Spleen (tissue), 11 donors: Measurements from ENCODE around the gene PICK1. TPM values are rescaled to one million over a fixed set of nuclear protein-coding genes. Genes with fewer than 3 reads are reported as not detected.

Experiments
- DNase-seq: peaks from one replicate; pipeline ENCODE4 v3.0.0-alpha.2; 2020
- H3K27ac ChIP-seq, 8 donors: fragments of 200-600 bp; sonication (generic) in 7 of 8; 1 replicate in 4 of 8; 2 replicates in 4 of 8; pipeline versions ENCODE4 v1.5.0 to v1.8.0; 2016 to 2021; ENCODE audit warnings: inconsistent platforms in 4 of 8, mild to moderate bottlenecking in 4 of 8, moderate library complexity in 1 of 8
- H3K27me3 ChIP-seq, 7 donors: fragments of 200-600 bp; sonication (generic) in 6 of 7; replicated peaks in 1 of 7; 1 replicate in 4 of 7; 2 replicates in 3 of 7; pipeline versions ENCODE4 v1.5.0 to v1.8.0; 2016 to 2021; ENCODE audit warnings: inconsistent platforms in 3 of 7, mild to moderate bottlenecking in 1 of 7
- H3K36me3 ChIP-seq, 6 donors: fragments of 200-600 bp; sonication (generic) in 5 of 6; 1 replicate in 4 of 6; 2 replicates in 2 of 6; pipeline versions ENCODE4 v1.5.0 to v1.8.0; 2016 to 2021; ENCODE audit warnings: inconsistent platforms in 2 of 6
- H3K4me1 ChIP-seq, 6 donors: fragments of 200-600 bp; sonication (generic) in 5 of 6; 1 replicate in 3 of 6; 2 replicates in 3 of 6; pipeline versions ENCODE4 v1.5.0 to v1.8.0; 2016 to 2021; ENCODE audit warnings: inconsistent platforms in 3 of 6
- H3K4me3 ChIP-seq, 8 donors: fragments of 200-600 bp; sonication (generic) in 7 of 8; 1 replicate in 4 of 8; 2 replicates in 4 of 8; pipeline versions ENCODE4 v1.5.0 to v1.8.0; 2016 to 2021; ENCODE audit warnings: inconsistent platforms in 4 of 8, mild to moderate bottlenecking in 4 of 8, moderate library complexity in 2 of 8
- H3K9me3 ChIP-seq, 8 donors: fragments of 200-600 bp; sonication (generic) in 7 of 8; 1 replicate in 4 of 8; 2 replicates in 4 of 8; pipeline versions ENCODE4 v1.5.0 to v1.8.0; 2016 to 2021; ENCODE audit warnings: inconsistent platforms in 4 of 8
- POLR2A ChIP-seq, 3 donors: fragments of 450-650 bp; IDR thresholded peaks; one replicate each; pipeline ENCODE4 v1.5.1; 2017; ENCODE audit warnings: antibody characterized with exemption in 3 of 3, mild to moderate bottlenecking in 1 of 3
- POLR2AphosphoS5 ChIP-seq, 3 donors: sonication (generic); formaldehyde crosslinking; IDR thresholded peaks; one replicate each; pipeline ENCODE4 v1.5.1; 2017; ENCODE audit warnings: antibody characterized with exemption in 3 of 3
- WGBS, 5 donors: extraction: QIAGEN DNeasy Blood & Tissue Kit in 3 of 5; methylation state at CpG; one replicate each; pipeline versions ENCODE4 v1.1.5 to v1.1.7; 2013 to 2018; 5-methylcytosine and 5-hydroxymethylcytosine counted together
- intact Hi-C: fragments of 100-400 bp; cut with DNase I; formaldehyde crosslinking; loops from one replicate; pipeline ENCODE4 v1.15.0; 2023; ENCODE audit warnings: low total_unique reads
- polyA plus RNA-seq, 3 donors: library from polyadenylated mRNA; stranded (reverse); fragments of 200-250 nt; gene quantifications; one replicate each; pipeline ENCODE4 v1.2.1, GENCODE V29; 2013
- total RNA-seq, 7 donors: library from RNA; depleted of rRNA in 3 of 7; stranded (reverse); fragments of >200 nt in 3 of 7; fragmentation: NEBNext Ultra II Directional in 4 of 7; extraction: Animal tissue kit (Norgen Biotek cat#: 25700) in 4 of 7; gene quantifications; one replicate each; pipeline versions ENCODE4 v1.1.0 to v1.2.1, GENCODE V29; 2016 to 2021
- TF ChIP-seq, protein P1 (sequence below), 11 experiments: fragments of 200-600 bp in 7 of 11; fragments of 450-650 bp in 4 of 11; sonication (generic) in 4 of 11; IDR thresholded peaks in 8 of 11; conservative IDR thresholded peaks in 3 of 11; 1 replicate in 7 of 11; 2 replicates in 4 of 11; pipeline versions ENCODE4 v1.4.0 to v1.8.0; 2016 to 2021; ENCODE audit warnings: antibody characterized with exemption in 11 of 11, inconsistent platforms in 4 of 11, mild to moderate bottlenecking in 1 of 11
- donor health status: healthy with polysubstance abuse.
- donor health status: DM: no; HTN: no; CAD: no; lungs with moderate emphysema.
- donor health status: DM: no; HTN: no; CAD: no.
- donor health status: Bipolar disorder and iron deficiency.
- donor health status: healthy.
- donor health status: DM: no; HTN: no; CAD: no.
- donor health status: DM: yes; HTN: yes; CAD: no.

Gene PICK1
- total and polyA plus RNA-seq, 10 donors, result 14.9 to 34.2 (median 28.4) TPM

DNA sequence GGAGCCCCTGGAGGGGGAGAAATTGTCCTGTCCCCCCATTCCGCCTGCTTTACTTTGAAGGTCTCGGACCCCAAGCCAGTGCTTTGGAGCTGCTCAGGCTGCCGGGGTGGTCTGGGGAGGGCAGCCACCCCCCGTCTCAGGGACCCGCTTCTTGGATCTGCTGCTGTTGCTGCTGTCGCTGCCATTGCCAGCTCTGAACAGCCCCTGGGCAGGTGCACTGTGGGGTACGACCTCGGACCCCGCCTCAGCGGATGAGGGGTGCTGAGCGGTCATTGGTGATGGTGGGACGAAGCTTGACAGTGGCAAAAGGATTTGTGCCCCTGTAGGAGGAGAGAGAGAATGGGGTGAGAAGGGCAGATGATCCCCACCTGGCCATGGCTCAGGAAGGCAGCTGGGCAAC is 27.9 kb downstream of the PICK1 start:
- DNase-seq, result no peak
- no peaks in the 10 kb centered on the region for H3K9me3 ChIP-seq
- WGBS, 5 donors, result 90 to 96% (median 95%) methylated on average over 12 of the region's 12 CpGs
- H3K4me3 ChIP-seq, result no peak overlapping the region
- H3K4me1 ChIP-seq, result peaks cover 11 to 44% (median 31%) of the 10 kb centered on the region in 6 donors
- H3K36me3 ChIP-seq, result peaks cover 0 to 9% (median 0%) of the 10 kb centered on the region in 6 donors
- H3K27me3 ChIP-seq, result peaks cover 3 to 67% (median 44%) of the 10 kb centered on the region in 7 donors
- TF ChIP-seq POLR2A (IDR thresholded peaks at IDR 0.05) (no peak), POLR2AphosphoS5 (IDR thresholded peaks at IDR 0.05) (no peak)
- TF ChIP-seq, protein P1, sequence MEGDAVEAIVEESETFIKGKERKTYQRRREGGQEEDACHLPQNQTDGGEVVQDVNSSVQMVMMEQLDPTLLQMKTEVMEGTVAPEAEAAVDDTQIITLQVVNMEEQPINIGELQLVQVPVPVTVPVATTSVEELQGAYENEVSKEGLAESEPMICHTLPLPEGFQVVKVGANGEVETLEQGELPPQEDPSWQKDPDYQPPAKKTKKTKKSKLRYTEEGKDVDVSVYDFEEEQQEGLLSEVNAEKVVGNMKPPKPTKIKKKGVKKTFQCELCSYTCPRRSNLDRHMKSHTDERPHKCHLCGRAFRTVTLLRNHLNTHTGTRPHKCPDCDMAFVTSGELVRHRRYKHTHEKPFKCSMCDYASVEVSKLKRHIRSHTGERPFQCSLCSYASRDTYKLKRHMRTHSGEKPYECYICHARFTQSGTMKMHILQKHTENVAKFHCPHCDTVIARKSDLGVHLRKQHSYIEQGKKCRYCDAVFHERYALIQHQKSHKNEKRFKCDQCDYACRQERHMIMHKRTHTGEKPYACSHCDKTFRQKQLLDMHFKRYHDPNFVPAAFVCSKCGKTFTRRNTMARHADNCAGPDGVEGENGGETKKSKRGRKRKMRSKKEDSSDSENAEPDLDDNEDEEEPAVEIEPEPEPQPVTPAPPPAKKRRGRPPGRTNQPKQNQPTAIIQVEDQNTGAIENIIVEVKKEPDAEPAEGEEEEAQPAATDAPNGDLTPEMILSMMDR (IDR thresholded peaks at IDR 0.05 in 8 of 11, conservative IDR thresholded peaks at IDR 0.05 in 3 of 11), result no peak
- no peak overlapping the region for H3K27ac ChIP-seq
- intact Hi-C loops, result no loop called here

DNA sequence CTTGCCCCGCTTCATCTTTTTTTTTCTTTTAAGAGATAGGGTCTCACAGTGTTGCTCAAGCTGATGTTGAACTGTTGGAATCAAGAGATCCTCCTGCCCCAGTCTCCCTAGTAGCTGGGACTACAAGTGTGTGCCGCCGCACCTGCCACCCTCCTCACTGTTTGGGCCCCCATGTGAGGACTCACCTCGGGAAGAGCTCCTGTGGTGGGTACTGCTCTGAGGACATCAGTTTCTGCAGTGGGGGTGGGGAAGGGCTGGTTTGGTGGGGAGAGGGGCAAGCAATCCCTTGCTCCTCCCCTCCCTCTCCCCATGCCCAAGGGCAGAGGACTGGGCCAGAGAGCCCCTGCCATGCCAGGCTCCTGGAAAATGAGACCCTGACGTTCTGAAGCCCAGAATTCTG is 28.3 kb downstream of the PICK1 start:
- H3K27ac ChIP-seq, result no peak overlapping the region
- DNase-seq, result no peak
- H3K27me3 ChIP-seq, result peaks cover 3 to 62% (median 44%) of the 10 kb centered on the region in 7 donors
- peaks cover 0 to 9% (median 0%) of the 10 kb centered on the region in 6 donors for H3K36me3 ChIP-seq
- intact Hi-C loops, result no loop called here
- H3K9me3 ChIP-seq, result no peaks in the 10 kb centered on the region
- WGBS, 5 donors, result 64 to 86% (median 72%) methylated on average over 5 of the region's 5 CpGs
- TF ChIP-seq, protein P1 (IDR thresholded peaks at IDR 0.05 in 8 of 11, conservative IDR thresholded peaks at IDR 0.05 in 3 of 11), result no peak
- TF ChIP-seq POLR2A (IDR thresholded peaks at IDR 0.05) (no peak), POLR2AphosphoS5 (IDR thresholded peaks at IDR 0.05) (no peak)
- no peak overlapping the region for H3K4me3 ChIP-seq
- peaks cover 11 to 42% (median 31%) of the 10 kb centered on the region in 6 donors for H3K4me1 ChIP-seq

DNA sequence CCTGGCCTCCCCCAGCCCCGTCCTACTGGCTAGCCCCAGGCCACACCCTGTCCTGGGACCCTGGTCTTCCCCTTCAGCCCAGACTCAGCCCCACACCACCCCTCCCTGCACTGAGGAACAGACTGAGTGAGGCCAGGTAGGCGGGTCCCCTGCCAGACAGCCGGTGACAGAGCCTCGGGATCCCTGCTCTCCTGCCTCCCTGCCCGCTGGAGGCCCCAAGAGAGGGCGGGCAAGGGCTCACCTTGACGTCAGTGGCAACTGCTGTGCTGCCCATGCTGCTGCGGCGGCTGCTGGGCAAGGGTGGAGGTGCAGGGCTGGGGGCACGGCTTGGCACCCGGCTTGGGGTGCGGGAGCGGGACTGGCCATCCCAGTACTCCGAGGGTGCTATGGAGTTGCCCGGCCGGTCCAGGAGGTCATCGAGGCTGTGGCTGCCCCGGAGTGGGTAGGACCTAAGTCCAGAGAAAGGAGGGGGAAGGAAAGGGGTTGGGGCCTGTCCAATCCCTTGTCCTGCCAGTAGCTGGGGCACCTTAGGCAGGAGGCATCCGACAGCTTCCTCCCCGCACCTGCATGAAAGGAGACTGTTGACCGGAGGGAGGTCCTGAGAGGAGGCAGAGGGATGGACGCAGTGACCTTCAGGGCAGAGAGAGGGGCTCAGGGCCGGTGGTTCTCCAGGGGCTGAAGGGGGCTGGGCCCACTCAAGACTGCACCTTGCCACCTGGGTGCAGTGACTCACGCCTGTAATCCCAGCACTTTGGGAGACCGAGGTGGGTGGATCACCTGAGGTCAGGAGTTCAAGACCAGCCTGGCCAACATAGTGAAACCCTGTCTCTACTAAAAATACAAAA is 29.0 kb downstream of the PICK1 start:
- 84 to 95% (median 92%) methylated on average over 6 to 25 of the region's 25 CpGs for WGBS, 5 donors
- Histone ChIP-seq H3K36me3 (peaks cover 0 to 9% (median 0%) of the 10 kb centered on the region in 6 donors), H3K27ac (no peak overlapping the region), H3K9me3 (no peaks in the 10 kb centered on the region), H3K4me3 (no peak overlapping the region), H3K4me1 (peaks cover 11 to 35% (median 24%) of the 10 kb centered on the region in 6 donors), H3K27me3 (peaks cover 3 to 55% (median 38%) of the 10 kb centered on the region in 7 donors)
- TF ChIP-seq, protein P1 (IDR thresholded peaks at IDR 0.05 in 8 of 11, conservative IDR thresholded peaks at IDR 0.05 in 3 of 11), result no peak
- no peak for TF ChIP-seq POLR2A (IDR thresholded peaks at IDR 0.05)
- DNase-seq, result no peak
- intact Hi-C loops, result no loop called here

DNA sequence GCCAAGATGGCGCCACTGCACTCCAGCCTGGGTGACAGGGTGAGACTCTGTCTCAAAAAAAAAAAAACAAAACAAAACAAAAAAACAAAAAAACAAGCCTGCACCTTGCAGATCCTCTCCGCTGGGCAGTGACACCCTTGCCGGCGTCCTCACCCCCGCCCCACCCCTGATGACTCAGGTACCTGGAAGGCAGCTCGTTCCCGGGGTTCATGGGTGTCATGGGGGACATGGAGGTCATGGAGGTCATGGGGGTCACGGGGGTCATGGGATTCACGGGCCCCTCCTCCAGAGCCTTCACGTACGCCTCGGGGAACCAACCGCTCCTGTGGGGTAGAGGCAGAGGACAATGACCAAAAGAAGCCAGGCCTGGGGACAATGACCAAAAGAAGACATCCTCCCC is 29.7 kb downstream of the PICK1 start:
- H3K4me3 ChIP-seq, result no peak overlapping the region
- H3K9me3 ChIP-seq, result no peaks in the 10 kb centered on the region
- TF ChIP-seq POLR2AphosphoS5 (IDR thresholded peaks at IDR 0.05) (no peak), POLR2A (IDR thresholded peaks at IDR 0.05) (no peak)
- TF ChIP-seq, protein P1 (IDR thresholded peaks at IDR 0.05 in 8 of 11, conservative IDR thresholded peaks at IDR 0.05 in 3 of 11), result no peak
- intact Hi-C loops, result no loop called here
- WGBS, 5 donors, result 89 to 94% (median 92%) methylated on average over 13 of the region's 13 CpGs
- H3K36me3 ChIP-seq, result peaks cover 0 to 9% (median 0%) of the 10 kb centered on the region in 6 donors
- peaks cover 6 to 28% (median 17%) of the 10 kb centered on the region in 6 donors for H3K4me1 ChIP-seq
- no peak overlapping the region for H3K27ac ChIP-seq
- no peak for DNase-seq
- peaks cover 3 to 48% (median 30%) of the 10 kb centered on the region in 7 donors for H3K27me3 ChIP-seq
